Anterior cingulate cortex (tissue), 58 donors: ENCODE data around the gene SLC26A8.
"Not testable (repeated sequence)": the region's sequence is repeated elsewhere in the genome, so short reads cannot be mapped to it uniquely, and the experiment has no call there.

Source experiments
- DNase-seq, 58 donors: peaks; one replicate each; lab custom pipeline; 2025; lab: John Stamatoyannopoulos, UW

The SLC26A8 gene

DNA sequence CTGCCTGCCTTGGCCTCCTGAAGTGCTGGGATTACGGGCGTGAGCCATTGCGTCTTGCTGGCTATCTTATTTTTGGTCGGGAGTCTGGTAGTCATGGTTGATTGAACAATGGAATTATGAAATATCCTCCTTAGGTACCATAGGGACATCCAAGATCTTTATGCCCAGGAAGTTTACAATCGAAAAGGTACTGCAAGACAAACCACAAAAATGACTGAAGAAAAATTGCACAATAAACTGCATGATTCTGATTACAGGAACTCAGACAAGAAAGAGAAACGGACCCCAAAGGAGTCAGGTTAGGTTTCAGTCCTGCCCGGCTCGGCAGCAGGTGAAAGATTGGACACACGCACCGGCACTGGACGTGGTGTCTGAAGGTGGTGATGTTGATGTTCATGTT, 5.3 kb downstream of the SLC26A8 start:
- DNase-seq: no peak

DNA sequence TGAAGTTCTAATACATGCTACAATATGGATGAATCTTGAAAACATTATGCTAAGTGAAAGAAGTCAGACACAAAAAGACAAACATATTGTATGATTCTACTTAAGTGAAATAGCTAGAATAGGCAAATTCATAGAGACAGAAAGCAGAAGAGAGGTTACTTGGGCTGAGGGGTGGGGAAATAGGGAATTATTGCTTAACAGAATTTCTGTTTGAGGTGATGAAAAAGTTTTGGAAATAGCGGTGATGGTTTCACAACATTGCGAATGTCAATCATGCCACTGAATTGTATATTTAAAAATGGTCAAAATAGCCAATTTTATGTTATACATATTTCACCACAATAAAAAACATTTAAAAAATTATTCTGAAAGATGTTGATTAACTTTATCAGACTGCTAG, 6.1 kb downstream of the SLC26A8 start:
- no peak for DNase-seq

DNA sequence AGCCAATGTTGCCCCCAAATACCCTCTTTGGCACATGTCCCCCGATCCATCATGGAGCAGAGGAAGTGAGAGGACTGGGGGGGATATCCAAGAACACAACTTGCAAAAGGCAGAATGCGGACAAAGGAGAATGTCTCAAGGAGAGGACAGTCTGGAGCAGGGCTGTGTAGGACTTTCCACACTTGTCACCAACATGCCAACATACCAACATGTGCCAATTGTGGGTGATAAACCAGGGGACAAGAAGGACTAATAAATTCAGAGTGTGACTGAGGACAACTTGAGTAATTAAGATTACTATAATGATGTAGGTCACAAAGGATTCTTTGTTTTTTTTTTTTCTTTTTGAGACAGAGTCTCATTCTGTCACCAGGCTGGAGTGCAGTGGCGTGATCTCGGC, 8.8 kb downstream of the SLC26A8 start:
- DNase-seq: no peak

DNA sequence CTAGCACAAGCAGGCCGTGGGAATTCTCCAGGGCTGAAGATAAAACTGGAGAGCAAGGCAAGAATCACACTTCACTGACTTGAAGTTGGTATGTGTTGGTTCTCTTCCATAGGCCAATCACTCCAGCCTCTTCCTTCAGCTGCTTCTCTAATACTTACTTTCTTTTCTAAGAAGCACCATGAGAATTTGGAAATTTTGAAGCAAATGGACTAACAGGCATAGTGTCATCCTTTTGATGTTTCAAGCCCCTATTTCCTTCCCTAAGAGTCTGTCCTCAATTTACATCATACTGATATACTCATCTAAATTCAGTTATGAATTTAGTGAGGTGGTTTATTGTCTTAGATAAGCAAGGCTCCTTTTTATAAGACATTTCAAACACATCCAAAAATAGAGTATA, 24.0 kb downstream of the SLC26A8 start:
- DNase-seq: no peak

DNA sequence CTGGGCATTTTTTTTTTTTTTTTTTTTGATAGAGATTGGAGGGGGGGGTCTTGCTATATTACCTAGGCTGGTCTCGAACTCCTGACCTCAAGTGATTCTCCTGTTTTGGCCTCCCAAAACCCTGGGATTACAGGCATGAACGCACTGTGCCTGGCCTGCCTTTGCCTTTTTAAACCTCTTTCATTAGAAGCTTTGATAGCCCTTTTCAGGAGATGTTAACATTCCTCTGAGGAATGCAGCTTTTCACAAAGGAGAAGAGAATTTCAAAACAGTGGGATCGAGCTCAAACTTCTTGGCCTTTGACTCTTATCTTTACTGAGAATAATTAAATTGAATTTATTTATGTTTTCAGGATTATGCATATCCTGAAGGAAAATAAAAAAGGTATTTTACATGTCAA, 31.3 kb downstream of the SLC26A8 start:
- no peak for DNase-seq

DNA sequence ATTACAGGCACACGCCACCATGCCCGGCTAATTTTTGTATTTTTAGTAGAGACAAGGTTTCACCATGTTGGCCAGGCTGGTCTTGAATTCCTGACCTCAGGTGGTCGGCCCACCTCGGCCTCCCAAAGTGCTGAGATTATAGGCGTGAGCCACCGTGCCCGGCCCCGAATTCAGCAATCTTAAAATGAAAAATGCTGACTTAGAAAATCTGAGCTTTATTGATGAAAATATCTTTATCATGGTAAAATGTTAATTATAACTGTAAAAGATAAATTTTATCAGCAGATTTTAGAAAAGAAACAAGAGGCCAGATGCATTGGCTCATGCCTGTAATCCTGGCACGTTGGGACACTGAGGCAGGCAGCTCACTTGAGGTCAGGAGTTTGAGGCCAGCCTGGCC, 36.4 kb downstream of the SLC26A8 start:
- DNase-seq: not testable (repeated sequence)

DNA sequence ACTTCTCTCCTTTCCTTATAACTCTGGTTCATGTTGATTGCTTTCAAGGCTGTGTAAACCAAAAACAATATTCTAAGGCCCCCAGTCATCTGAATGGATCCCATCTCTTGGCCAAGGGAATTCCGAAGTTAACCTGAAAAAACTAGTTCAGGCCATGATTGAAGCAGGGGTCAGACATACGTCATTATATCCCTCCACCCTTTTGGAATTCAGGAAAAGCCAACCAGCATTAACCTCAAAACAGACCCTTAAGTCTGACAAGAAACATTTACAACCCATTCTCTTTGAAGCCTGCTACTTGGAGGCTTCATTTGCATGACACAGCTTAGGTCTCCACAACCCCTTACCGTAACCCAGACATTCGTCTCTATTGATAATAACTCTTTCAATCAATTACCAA, 39.7 kb downstream of the SLC26A8 start:
- DNase-seq: no peak

DNA sequence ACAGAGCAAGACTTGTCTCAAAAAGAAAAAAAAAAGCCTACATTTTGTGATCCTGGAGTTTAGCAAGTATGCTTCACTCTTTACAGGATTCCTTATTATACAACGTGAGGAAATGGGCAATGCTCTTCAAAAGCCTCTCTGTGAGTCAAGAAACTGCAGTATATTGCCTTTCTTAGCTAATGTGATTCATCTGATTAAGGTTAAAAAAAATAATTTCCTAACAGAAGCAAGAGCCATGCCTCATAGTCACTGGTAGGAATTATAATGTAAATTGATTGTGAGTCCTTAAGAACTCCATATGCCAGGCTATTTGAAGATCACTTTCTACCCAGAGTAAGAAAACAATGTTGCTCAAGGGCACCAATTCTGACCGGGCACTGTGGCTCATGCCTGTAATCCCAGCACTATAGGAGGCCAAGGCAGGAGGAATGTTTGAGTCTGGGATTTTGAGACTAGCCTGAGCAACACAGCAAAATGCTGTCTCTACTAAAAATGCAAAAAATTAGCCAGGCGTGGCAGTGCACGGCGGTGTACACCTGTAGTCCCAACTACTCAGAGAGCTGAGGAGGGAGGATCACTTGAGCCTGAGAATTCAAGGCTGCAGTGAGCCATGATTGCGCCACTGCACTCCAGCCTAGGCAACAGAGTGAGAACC, 43.3 kb downstream of the SLC26A8 start:
- DNase-seq: no peak

DNA sequence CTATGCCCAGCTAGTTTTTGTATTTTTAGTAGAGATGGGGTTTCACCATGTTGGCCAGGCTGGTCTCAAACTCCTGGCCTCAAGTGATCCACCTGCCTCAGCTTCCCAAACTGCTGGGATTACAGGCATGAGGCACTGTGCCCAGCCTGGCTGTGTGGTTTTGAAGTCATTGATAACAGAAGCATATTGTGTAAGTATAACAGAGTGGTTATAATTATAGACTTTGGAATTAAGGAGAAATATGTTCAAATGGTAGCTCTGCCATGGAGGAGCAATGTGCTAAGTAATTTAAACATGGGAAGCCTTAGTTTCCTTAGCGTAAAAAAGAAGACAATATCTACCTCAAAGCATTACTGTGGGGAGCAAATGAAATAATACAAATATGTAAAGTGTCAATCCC, 44.3 kb downstream of the SLC26A8 start:
- not testable (repeated sequence) for DNase-seq

DNA sequence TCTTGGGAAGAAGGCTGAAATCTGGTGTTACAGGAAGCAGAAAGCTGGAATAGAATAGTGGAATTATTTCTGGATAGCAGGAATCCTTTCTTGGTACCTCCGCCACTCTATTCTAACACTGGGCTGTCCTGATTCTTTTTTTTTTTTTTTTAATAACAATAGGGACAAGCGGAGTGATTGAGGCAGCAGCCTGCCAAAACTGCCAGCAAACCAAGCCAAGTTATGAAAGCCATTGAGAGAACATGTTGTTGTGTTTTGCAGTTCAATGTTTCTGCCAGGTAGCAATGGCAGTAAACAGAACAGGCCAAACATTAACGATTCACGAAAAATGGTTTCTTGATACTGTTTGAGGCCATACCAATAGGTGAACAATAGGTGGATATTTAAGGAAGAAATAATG, 47.1 kb downstream of the SLC26A8 start:
- no peak for DNase-seq

DNA sequence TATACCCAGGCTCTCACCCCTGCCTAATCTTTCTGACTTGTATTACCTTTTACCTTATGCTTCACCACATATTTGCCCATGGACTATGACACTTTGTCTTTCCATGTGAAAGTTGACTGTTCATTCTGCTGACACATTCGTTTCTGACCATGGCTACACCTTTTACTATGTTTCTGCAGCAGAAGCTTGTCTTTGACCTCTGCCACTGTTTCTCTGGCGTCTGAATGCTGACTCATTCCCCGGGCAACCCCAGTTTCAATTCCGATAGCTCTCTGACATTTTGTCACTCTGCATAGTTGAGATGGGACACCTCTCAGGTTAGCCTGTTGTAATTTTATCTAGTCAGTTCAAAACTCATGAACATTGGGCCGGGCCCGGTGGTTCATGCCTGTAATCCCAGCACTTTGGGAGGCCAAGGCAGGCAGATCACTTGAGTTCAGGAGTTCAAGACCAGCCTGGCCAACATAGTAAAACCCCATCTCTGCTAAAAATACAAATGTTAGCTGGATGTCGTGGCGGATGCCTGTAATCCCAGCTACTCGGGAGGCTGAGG, 50.7 kb downstream of the SLC26A8 start:
- no peak for DNase-seq

DNA sequence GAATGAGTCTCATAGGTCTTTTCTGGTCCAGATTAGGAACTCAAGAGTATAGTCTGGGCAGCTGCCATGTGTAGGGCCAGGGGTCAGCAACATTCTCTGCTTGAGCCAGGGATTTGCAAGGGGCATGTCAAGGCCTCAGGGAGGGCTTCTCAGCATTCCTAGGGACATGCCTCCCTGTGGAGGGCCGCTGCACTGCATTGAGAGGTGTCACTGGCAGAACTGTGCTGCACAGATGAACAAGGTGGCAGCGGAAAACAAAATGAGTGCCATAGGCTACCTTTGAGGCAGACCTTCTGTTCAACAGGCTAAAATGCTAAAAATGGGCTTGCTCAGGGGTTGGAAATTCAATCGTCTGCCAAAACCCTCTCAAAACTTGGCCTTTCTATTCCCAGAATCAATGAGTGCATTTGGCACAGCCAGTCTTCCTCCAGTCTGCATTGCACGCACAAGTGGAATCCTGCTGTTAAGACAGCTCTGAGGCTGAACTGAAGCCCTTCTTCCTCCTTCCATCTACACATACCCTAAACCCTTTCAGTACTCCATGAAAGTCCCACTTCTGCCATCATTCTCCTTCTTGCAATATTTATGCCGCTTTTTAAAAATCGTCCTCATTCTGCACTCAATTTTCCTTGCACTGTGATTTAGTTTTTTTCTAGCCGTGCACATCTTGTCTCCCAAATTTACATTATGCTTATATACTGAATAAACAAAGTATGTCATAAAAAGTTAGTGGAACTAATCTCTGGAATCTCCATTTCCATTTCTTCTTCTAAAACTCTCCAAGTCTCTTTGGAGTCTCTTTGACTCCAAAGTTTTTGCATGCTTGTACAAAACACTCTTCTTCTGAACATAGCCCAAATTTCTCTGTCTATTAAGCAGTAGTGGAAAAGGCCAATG, 51.7 kb downstream of the SLC26A8 start:
- DNase-seq: peak in 1 of 58 donors; percentile 9

DNA sequence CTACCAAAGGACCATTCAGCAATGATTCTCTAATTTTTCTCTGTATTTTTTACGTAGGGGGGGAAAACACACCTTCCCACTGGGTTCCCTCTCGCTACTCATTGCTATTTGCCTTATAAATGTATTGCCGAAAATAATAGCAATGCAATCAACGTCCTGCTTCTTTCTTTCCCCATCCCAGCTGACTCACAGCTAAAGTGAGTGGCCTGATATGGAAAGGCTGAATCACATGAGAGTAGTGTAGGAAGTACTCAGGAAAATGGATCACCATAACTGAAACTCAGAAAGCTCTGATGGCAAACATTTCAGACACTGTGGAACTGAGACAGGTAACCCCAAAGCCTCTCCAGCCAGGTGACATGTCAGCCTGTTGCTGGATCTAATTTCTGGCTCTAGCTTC, 54.3 kb downstream of the SLC26A8 start:
- no peak for DNase-seq

DNA sequence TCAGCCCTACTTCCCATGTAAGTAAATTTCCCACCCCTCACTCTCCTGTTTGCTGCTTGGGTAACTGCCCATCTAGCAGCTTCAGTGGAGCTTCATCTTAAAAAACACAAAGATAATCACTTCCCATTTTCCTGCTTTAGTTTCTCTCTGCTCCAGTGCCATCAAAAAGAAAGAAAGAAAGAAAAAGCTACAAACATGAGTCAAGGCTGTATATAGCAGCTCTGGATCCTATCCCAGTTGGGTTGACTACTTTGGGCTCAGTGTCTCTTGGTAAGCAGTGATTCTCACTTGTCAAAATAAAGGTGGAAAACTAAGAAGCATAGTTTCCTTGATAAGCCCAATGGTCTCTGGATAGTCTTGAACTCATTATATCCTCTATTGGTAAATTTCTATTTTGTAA, 54.8 kb downstream of the SLC26A8 start:
- DNase-seq: no peak

DNA sequence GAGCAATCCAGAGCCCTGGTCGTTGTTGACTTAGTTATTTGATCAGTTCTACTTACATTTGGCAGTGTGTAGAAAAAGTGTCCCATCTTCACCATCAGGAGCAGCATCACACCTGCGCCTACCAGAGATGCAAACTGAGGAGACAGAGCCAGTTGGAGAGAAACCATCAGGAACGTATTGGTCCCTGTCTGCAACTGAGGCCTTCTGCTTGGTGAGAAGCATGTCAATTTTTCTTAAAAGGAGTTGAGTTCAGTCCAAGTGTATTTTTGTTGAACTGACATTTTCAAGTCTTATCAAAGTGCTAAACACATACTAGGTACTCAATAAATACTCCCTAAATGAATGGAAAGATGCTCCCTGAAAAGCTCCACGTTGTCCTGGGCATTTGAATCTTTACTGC, 55.6 kb downstream of the SLC26A8 start:
- peak in 5 of 58 donors; percentile 5 to 45 (median 18) for DNase-seq

DNA sequence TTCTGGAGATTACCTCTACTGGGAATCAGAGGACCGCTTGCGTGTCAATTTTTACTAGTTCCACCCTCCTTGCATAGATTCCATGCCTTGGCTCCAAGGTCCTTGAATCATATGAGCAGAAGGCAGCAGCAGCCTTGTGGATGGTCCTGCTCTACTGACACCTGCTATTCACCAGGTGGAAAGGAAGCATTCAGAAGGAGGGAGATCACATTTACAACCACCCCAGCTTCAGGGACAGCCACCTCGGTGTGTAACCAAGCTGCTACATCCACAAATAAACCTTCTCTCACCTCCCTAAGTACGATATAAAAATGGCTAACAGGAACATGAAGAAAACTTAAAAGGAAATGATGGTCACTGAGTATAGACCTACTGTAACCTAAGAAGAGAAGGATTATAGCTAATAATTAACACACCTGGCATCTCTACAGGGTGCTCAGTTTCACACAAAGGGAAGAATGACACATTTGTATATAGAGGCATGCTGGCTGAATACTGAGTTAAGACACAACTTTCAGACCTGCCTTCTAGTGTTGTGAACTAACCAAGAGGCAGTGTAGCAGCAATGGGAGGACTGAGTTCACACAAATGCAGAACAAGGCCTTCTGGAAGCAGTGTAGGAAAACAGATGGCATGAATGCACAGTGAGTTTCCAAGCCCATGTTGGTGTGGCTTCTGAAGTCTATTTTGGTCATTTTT, 57.2 kb downstream of the SLC26A8 start:
- peak in 5 of 58 donors; percentile 9 to 58 (median 23) for DNase-seq

DNA sequence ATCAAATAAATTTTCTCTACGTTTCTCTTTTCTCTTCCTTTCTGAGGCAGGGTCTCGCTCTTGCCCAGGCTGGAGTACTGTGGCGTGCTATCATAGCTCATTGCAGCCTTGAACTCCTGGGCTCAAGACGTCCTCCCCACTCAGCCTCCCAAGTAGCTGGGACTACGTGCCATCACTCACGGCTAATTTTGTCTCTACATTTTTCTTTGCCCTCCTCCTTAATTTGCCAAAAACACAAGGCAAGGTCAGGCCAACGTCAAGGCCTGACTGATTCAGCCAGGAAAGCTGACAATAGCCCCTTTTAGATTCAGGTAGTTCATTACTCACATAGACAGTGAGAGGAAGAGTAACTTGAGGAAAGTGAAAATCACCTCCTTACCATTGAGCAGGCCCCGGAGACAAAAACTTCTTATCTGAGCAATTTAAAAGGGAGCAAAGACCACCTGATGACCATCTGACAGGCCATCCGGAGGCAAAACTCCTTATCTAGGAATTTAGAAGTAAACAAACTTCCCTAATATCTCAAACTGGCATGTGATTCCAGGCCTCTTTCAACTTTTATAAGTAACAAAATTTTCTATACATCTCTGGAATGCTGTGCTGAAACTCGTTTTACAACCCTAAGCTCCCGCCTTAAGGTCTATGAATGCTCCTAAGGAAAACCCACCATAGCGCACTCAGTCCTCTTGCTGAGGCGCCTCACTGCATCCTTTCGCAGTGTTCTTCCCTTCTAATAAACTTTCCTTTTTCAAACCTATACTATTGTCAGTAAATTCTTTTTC, 61.5 kb downstream of the SLC26A8 start:
- no peak for DNase-seq

DNA sequence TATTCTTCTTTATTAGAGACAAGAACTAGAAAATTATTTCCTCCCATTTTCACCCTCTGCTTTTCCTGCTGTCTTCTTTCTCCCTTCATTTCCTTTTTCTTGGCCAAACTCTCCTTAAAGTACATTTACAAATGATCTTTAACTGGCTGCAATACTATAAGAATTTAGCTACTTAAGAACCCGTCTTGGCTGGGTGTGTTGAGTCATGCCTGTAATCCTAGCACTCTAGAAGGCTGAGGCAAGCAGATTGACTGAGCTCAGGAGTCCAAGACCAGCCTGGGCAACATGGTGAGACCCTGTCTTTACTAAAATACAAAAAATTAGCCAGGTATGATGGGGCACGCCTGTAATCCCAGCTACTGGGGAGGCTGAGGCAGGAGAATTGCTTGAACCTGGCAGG, 64.3 kb downstream of the SLC26A8 start:
- no peak for DNase-seq

DNA sequence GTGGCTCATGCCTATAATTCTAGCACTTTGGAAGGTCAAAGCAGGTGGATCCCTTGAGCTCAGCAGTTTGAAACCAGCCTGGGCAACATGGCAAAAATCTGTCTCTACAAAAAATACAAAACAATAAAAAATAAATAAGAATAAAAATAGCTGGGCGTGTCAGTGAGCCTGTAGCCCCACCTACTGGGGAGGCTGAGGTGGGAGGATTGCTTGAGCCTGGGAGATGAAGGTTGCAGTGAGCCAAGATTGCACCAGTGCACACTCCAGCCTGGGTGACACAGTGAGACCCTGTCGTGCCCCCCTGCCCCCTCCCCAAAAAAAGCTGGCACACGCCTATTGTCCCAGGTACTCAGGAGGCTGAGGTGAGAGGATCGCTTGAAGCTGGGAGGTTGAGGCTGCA, 68.5 kb downstream of the SLC26A8 start:
- no peak for DNase-seq

DNA sequence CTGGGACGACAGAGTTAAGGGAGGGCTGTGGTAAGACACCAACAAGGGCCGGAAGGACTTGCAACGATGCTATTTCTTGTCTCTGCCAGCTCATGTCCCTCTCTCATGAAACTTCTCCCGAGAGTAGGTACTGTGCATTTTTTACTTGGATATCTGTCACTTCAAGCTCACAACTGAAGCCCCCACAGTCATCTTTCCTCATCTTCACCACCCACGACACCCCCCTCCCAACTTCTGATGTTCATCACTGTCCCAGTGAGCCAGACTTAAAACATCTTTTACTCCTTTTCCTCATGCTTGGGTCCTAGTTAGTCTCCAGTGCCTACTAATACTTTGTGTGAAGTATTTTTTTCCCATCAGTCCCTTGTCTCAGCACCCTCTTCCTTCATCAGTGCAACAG, 68.9 kb downstream of the SLC26A8 start:
- peak in 1 of 58 donors; percentile 13 for DNase-seq
